Activated naive CD4-positive, alpha-beta T cell treated with anti-CD3 and anti-CD28 coated beads, Interleukin-2, amount 50 U/mL, for 72 hours (primary cell): ENCODE results near the gene DLGAP1. TPM values are rescaled to one million over a fixed set of nuclear protein-coding genes. Genes with fewer than 3 reads are reported as not detected.

Experiments used
- ATAC-seq, 2 donors: fragments of 150-1000 bp; cut with Tn5 transposase; 2 replicates each; pipeline ENCODE4 v1.10.0; 2021; ENCODE audit warnings: mild to moderate bottlenecking in 2 of 2, moderate library complexity in 2 of 2
- DNase-seq, 2 donors: peaks; one replicate each; pipeline ENCODE4 v3.0.0; 2021 to 2022; ENCODE audit warnings: low spot score in 2 of 2
- H3K27ac Mint-ChIP-seq, 2 donors: one replicate each; pipeline ENCODE4 v1.8.0; 2022; ENCODE audit warnings: mild to moderate bottlenecking in 2 of 2, mixed read lengths in 2 of 2
- H3K36me3 Mint-ChIP-seq, 2 donors: one replicate each; pipeline ENCODE4 v1.8.0; 2022; ENCODE audit warnings: mixed read lengths in 2 of 2
- H3K9me3 Mint-ChIP-seq, 2 donors: one replicate each; pipeline ENCODE4 v1.8.0; 2022; ENCODE audit warnings: mixed read lengths in 2 of 2
- total RNA-seq, 2 donors: library from RNA; stranded (reverse); gene quantifications; one replicate each; pipeline ENCODE4 v1.2.3, GENCODE V29; 2022

DLGAP1 gene
- total RNA-seq, 2 donors from 2014 or later, result not detected

- ATAC-seq, result no peak
- Mint-ChIP-seq H3K9me3 (no peaks in the 10 kb centered on the region), H3K27ac (no peak overlapping the region), H3K36me3 (peaks cover 0 to 5% of the 10 kb centered on the region in 2 donors)
- no peak for DNase-seq
Observed at GRCh38 chr18:3877678-3878077, 577.4 kb downstream of the DLGAP1 start.

- ATAC-seq (no peak), DNase-seq (no peak)
- no peaks in the 10 kb centered on the region for H3K9me3 Mint-ChIP-seq
- H3K36me3 Mint-ChIP-seq, result peaks cover 0 to 5% of the 10 kb centered on the region in 2 donors
- no peak overlapping the region for H3K27ac Mint-ChIP-seq
Observed at GRCh38 chr18:3875961-3876360, 579.1 kb downstream of the DLGAP1 start.

DNA sequence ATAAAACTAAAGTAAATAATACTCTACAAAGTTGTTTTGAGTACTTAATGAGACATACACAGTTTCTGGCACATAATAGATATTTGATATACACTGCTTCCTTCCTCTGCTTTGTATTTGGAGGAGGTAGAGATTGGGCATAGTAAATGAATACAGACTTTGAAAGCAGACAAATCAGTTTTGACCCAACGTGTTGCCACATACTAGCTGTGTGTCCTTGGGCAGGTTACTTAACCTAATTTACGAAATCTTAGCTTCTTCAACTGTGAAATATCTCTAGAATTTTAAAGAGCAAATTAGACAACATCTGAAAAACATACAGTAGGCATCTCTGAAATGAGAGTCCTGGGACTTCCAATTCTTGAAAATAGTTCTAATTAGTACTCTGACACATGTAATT lies 579.7 kb downstream of the DLGAP1 start:
- no peaks in the 10 kb centered on the region for H3K9me3 Mint-ChIP-seq
- ATAC-seq (no peak), DNase-seq (no peak)
- H3K36me3 Mint-ChIP-seq, result peaks cover 0 to 5% of the 10 kb centered on the region in 2 donors
- H3K27ac Mint-ChIP-seq, result no peak overlapping the region

GRCh38 chr18:3874581-3874980 lies 580.5 kb downstream of the DLGAP1 start:
- Mint-ChIP-seq H3K27ac (no peak overlapping the region), H3K36me3 (peaks cover 0 to 5% of the 10 kb centered on the region in 2 donors), H3K9me3 (no peaks in the 10 kb centered on the region)
- ATAC-seq (no peak), DNase-seq (no peak)

- no peaks in the 10 kb centered on the region for H3K9me3 Mint-ChIP-seq
- H3K27ac Mint-ChIP-seq, result peak overlapping the region in 1 of 2 donors; percentile 1
- no peak for ATAC-seq
- no peak for DNase-seq
- peaks cover 0 to 5% of the 10 kb centered on the region in 2 donors for H3K36me3 Mint-ChIP-seq
Observed at GRCh38 chr18:3874125-3874524, 581.0 kb downstream of the DLGAP1 start.

DNA sequence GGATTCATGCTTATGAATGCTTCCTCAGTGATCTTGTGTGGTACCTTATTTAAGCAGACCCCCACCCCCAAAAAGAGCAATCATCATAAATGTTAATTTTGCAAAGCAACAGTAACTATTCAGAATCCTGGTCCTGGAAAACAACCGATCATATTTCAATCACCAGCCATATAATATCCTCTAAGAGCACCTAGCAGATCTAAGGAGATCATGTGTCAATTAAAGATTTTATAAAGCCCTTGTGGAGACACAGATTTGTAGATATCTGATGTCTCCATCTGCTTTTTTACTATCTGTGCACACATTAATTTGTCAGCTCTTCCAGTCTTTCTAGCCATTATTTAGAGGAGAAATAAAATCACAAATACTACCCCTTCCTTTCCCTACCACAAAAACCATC lies 581.4 kb downstream of the DLGAP1 start:
- ATAC-seq (no peak), DNase-seq (no peak)
- H3K9me3 Mint-ChIP-seq, result no peaks in the 10 kb centered on the region
- peak overlapping the region in 1 of 2 donors; percentile 1 for H3K27ac Mint-ChIP-seq
- H3K36me3 Mint-ChIP-seq, result peaks cover 0 to 3% of the 10 kb centered on the region in 2 donors

- ATAC-seq (no peak), DNase-seq (no peak)
- H3K9me3 Mint-ChIP-seq, result no peaks in the 10 kb centered on the region
- no peak overlapping the region for H3K27ac Mint-ChIP-seq
- no peaks in the 10 kb centered on the region for H3K36me3 Mint-ChIP-seq
Observed at GRCh38 chr18:3873211-3873610, 581.9 kb downstream of the DLGAP1 start.

- DNase-seq (no peak), ATAC-seq (no peak)
- Mint-ChIP-seq H3K27ac (no peak overlapping the region), H3K36me3 (no peaks in the 10 kb centered on the region), H3K9me3 (no peaks in the 10 kb centered on the region)
Observed at GRCh38 chr18:3872641-3873040, 582.5 kb downstream of the DLGAP1 start.

DNA sequence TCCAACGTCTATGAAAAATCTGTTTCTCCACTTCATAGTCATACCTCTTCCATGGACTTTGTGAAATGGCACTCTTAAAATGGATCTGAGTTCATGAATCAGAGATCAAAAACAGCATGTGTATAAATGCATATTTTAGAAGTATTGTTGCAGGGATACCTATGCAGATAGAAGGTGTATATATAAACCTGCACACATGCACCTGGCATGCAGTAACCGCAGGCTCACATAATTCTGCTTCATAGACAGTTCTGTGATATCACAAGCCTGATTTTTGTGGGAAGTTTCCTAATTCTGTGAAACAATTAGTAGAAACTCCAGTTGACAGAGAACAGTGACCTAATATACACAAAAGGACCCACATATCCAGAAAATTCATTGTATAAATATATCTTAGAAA lies 583.4 kb downstream of the DLGAP1 start:
- ATAC-seq (no peak), DNase-seq (no peak)
- Mint-ChIP-seq H3K9me3 (no peaks in the 10 kb centered on the region), H3K27ac (no peak overlapping the region), H3K36me3 (no peaks in the 10 kb centered on the region)

DNA sequence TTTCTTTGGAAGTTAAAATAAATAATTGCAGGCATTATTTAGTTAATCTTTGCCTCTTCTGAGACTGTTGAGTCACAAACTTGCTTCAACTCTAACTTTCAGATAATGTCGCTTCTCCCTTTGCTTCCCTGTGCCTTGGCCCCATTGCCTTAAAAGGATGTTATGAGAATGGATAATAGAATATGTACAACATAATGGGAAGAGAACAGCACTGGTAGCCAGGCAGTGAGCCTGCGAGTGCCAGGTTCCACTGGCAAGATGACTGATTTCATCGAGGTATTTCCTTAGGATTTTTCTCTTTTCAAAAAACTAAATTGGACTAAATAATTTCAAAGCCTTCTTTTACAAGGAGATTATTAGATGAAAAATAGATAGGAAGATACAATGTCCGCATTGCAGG lies 584.2 kb downstream of the DLGAP1 start:
- no peak overlapping the region for H3K27ac Mint-ChIP-seq
- ATAC-seq (no peak), DNase-seq (no peak)
- H3K36me3 Mint-ChIP-seq, result no peaks in the 10 kb centered on the region
- H3K9me3 Mint-ChIP-seq, result no peaks in the 10 kb centered on the region

- Mint-ChIP-seq H3K27ac (no peak overlapping the region), H3K9me3 (no peaks in the 10 kb centered on the region), H3K36me3 (no peaks in the 10 kb centered on the region)
- no peak for ATAC-seq
- no peak for DNase-seq
Observed at GRCh38 chr18:3869848-3870247, 585.3 kb downstream of the DLGAP1 start.

- ATAC-seq (no peak), DNase-seq (no peak)
- Mint-ChIP-seq H3K9me3 (no peaks in the 10 kb centered on the region), H3K27ac (no peak overlapping the region), H3K36me3 (no peaks in the 10 kb centered on the region)
Observed at GRCh38 chr18:3867864-3868311, 587.2 kb downstream of the DLGAP1 start.

DNA sequence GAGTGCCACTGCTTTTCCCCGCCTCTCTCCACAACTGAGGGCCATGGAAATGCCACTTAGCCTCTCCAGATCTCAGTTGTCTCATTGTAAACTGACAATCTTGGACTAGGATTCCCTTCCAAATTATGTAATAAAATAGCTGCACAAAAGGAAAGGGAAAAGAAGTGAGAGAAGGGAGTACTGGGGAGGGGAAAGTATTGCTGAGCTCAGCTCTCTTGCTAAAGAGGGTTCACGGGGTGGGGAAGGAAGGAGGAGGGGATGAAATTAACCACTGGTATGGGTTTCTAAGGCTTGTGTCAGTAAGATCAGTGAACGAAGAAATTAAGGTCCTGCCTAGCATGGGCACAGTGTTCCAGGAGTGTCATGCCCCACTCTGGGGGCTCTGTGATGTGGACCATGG lies 587.9 kb downstream of the DLGAP1 start:
- ATAC-seq, result no peak

DNA sequence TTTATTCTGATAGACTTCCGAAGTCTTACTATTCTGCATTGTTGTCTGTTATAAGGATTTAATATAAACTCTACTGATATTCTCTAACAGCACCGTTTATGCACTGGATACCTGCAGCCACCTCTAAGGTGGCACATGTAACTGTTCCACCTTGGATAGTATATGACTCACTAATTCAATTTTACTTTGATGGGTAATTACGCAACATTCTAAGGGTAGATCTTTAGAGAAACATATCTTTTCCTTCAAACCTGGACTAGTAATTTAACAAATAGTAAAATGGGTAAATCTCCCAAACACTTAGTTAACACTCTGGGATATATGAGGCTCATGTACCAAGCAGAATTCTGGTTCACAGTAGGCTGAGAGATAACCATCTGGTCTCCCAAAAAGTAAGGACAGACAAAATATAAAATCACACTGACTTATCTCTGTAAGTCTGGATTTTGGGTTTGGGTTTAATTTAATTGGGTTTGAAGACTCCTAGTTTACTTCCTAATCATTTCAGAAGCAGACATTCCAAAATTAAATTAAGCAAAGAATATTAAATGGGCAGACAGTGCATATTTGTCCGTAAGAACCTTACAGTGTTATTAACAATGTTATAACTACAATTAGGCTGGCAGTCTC lies 590.3 kb downstream of the DLGAP1 start:
- ATAC-seq, result no peak

More for the DNA sequence above, 587.9 kb downstream of the DLGAP1 start:
- DNase-seq, result no peak
- Mint-ChIP-seq H3K27ac (no peak overlapping the region), H3K36me3 (no peaks in the 10 kb centered on the region), H3K9me3 (no peaks in the 10 kb centered on the region)

DNA sequence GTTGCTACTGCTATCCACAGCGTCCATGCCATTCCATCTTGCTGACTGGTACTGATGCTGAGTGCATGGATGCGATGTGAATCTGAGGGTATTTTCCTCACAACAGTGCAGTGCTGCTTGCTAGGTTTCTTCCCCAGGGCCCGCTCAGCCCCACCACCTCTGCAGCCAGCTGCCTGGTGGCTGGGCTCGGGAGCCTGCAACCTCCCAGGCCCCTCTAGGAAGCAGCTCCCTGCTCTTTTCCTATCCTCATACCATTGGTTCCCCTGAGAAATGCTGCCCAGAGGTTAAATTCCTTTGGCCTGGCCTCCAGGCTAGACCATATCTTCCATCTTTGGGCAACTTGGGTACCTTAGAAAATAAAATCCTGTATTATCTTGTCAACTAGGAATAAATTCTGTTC lies 591.5 kb downstream of the DLGAP1 start:
- DNase-seq, result no peak
- no peaks in the 10 kb centered on the region for H3K36me3 Mint-ChIP-seq
- no peak for ATAC-seq
- no peaks in the 10 kb centered on the region for H3K9me3 Mint-ChIP-seq
- no peak overlapping the region for H3K27ac Mint-ChIP-seq

More for the DNA sequence above, 590.3 kb downstream of the DLGAP1 start:
- Mint-ChIP-seq H3K27ac (no peak overlapping the region), H3K9me3 (no peaks in the 10 kb centered on the region), H3K36me3 (no peaks in the 10 kb centered on the region)
- no peak for DNase-seq

- Mint-ChIP-seq H3K27ac (no peak overlapping the region), H3K36me3 (no peaks in the 10 kb centered on the region), H3K9me3 (no peaks in the 10 kb centered on the region)
- DNase-seq (no peak), ATAC-seq (no peak)
Observed at GRCh38 chr18:3863006-3863405, 592.1 kb downstream of the DLGAP1 start.

GRCh38 chr18:3861495-3861894 lies 593.6 kb downstream of the DLGAP1 start:
- H3K27ac Mint-ChIP-seq, result no peak overlapping the region
- ATAC-seq (no peak), DNase-seq (no peak)
- no peaks in the 10 kb centered on the region for H3K36me3 Mint-ChIP-seq
- no peaks in the 10 kb centered on the region for H3K9me3 Mint-ChIP-seq

GRCh38 chr18:3857544-3857943 lies 597.6 kb downstream of the DLGAP1 start:
- no peak for ATAC-seq
- no peaks in the 10 kb centered on the region for H3K36me3 Mint-ChIP-seq

More at GRCh38 chr18:3857544-3857943, 597.6 kb downstream of the DLGAP1 start:
- DNase-seq, result no peak
- no peaks in the 10 kb centered on the region for H3K9me3 Mint-ChIP-seq
- H3K27ac Mint-ChIP-seq, result no peak overlapping the region
